Erythroblast (primary cell): ENCODE data around the gene TFAP2A.

Experiments
- GATA1 ChIP-seq: IDR thresholded peaks from 2 replicates; pipeline ENCODE4 v1.6.1; 2011; ENCODE audit warnings: low read depth, mild to moderate bottlenecking, control low read depth, low read length, moderate library complexity
- POLR2A ChIP-seq: IDR thresholded peaks from 2 replicates; pipeline ENCODE4 v1.6.1; 2011; ENCODE audit warnings: mild to moderate bottlenecking, low read length

DNA sequence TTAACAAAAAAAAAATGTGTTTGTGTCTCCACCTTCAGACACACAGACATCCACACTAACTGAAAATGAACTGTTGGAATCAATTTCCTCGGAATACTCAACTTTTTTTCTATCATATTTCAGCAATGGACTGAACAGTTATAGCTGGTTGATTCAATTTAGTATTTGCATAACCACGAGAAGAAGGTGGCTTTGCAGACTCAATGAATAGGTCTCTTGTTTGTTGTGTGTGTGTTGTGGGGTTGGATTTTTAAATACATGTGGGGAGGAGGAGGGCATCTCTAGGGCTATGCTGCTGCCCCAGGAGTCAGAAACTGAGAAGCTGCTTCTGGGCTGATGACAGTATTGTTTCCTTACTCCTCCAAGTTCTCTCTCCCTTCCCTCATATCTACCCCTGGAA is 28.7 kb downstream of the TFAP2A start:
- TF ChIP-seq POLR2A, result no peak
- no peak for TF ChIP-seq GATA1
